Heart left ventricle (tissue), 13 donors: ENCODE results near the gene GAK.

Experiments used
- POLR2A ChIP-seq, 2 donors: fragments of 450-650 bp; IDR thresholded peaks; one replicate each; pipeline ENCODE4 v1.6.1; 2017; ENCODE audit warnings: antibody characterized with exemption in 2 of 2, mild to moderate bottlenecking in 2 of 2, moderate library complexity in 2 of 2
- TF ChIP-seq, protein P1 (sequence below), 12 donors: fragments of 200-600 bp; sonication (generic) in 4 of 12; IDR thresholded peaks; one replicate each; pipeline versions ENCODE4 v1.5.0 to v1.8.0; 2018 to 2022; ENCODE audit warnings: antibody characterized with exemption in 12 of 12, mild to moderate bottlenecking in 5 of 12
- donor health status: ischemic (EF 13 %, LVEDD 7.1; RV severe dilation, severe dysfunction).
- donor health status: DM: no; HTN: yes; CAD: no.
- donor health status: DM: no; HTN: no; CAD: no.
- donor health status: ischemic (EF 25% LVEDD 6.9; RV normal size, moderate dysfunction).
- donor health status: ischemic (EF 25% LVEDD 5.7; RV mildly dilated, moderate dysfunction).
- donor health status: ischemic (EF 35%, LVEDD 5.7; RV mildly dilated, moderate dysfunction).
- donor health status: nonischemic (EF 11% LVEDD 7.7; RV severe dilation, severe dysfunction).
- donor health status: DM: yes; HTN: yes; CAD: no.
- donor health status: PGD.
- donor health status: ischemic (EF 29% LVEDD 5.4; RV normal size, mild dysfunction).
- donor health status: nonischemic (EF 23%, LVEDD 6.1; RV moderate dilation, normal function).

DNA sequence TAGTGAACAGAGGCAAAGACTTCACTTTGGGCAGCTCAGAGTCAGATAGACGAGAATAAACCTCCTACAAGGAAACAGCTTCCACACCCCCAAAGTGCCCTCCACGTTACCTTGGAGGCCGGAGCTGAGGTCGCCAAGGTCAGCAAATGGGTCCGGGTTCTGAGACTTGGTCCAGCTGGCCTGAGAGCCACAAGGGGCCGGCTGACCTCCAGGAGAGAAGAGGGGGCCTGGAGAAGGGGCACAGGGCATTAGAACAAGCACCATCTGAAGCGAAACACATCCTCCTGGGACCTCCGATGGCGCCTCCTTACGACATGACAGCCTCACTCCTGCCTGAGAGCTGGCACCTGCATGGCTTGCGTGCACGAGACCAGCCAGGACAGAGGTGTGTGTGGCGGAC, 72.6 kb downstream of the GAK start:
- TF ChIP-seq, protein P1, sequence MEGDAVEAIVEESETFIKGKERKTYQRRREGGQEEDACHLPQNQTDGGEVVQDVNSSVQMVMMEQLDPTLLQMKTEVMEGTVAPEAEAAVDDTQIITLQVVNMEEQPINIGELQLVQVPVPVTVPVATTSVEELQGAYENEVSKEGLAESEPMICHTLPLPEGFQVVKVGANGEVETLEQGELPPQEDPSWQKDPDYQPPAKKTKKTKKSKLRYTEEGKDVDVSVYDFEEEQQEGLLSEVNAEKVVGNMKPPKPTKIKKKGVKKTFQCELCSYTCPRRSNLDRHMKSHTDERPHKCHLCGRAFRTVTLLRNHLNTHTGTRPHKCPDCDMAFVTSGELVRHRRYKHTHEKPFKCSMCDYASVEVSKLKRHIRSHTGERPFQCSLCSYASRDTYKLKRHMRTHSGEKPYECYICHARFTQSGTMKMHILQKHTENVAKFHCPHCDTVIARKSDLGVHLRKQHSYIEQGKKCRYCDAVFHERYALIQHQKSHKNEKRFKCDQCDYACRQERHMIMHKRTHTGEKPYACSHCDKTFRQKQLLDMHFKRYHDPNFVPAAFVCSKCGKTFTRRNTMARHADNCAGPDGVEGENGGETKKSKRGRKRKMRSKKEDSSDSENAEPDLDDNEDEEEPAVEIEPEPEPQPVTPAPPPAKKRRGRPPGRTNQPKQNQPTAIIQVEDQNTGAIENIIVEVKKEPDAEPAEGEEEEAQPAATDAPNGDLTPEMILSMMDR (IDR thresholded peaks at IDR 0.05) = no peak
- TF ChIP-seq POLR2A (IDR thresholded peaks at IDR 0.05) = no peak
